ENCODE results near the gene RLIM. TPM values are rescaled to one million over a fixed set of nuclear protein-coding genes. Genes with fewer than 3 reads are reported as not detected.

The RLIM gene, protein sequence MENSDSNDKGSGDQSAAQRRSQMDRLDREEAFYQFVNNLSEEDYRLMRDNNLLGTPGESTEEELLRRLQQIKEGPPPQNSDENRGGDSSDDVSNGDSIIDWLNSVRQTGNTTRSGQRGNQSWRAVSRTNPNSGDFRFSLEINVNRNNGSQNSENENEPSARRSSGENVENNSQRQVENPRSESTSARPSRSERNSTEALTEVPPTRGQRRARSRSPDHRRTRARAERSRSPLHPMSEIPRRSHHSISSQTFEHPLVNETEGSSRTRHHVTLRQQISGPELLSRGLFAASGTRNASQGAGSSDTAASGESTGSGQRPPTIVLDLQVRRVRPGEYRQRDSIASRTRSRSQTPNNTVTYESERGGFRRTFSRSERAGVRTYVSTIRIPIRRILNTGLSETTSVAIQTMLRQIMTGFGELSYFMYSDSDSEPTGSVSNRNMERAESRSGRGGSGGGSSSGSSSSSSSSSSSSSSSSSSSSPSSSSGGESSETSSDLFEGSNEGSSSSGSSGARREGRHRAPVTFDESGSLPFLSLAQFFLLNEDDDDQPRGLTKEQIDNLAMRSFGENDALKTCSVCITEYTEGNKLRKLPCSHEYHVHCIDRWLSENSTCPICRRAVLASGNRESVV
- 25.8 and 31.3 TPM in 2 replicates for total RNA-seq

GRCh38 chrX:74614093-74614909 lies at the start of gene RLIM:
Gene RLIM (minus strand): TSS chrX:74614624. CDS start chrX:74595977, 18,647 bp downstream.

Other genes starting within 250 kb of the RLIM start
- gene SLC16A2, start 193.1 kb downstream of the RLIM start, total RNA-seq, result 13.0 and 13.4 TPM in 2 replicates

Data from cardiac atrium fibroblast (primary cell).